ENCODE measurements around the gene MICU1. TPM values are rescaled to one million over a fixed set of nuclear protein-coding genes. Genes with fewer than 3 reads are reported as not detected.

The MICU1 gene
- total RNA-seq, 1 experiment from 2014 or later: 46.9 TPM

GRCh38 chr10:72319416-72320254 is 306.2 kb downstream of the MICU1 start:
- peak overlapping the region; percentile 15 to 22; a peak in 3 of 4 replicates for H3K4me3 ChIP-seq (ENCODE audit: low read depth in 2 of 2, low read length in 2 of 2)
- intact Hi-C loops (cut with micrococcal nuclease; ENCODE audit: unreplicated experiment) (no loop called here), in situ Hi-C loops (cut with HindIII; ENCODE audit: low pct_unique_long_range_greater_than_20kb, low sequenced_read_pairs) (loop anchor here (25.0 kb wide), 1 partner anchor 357 kb away; the partner anchor contains the start of gene CHST3)
- ChIA-PET CTCF (interaction anchor here (0.7 to 1.2 kb wide), 3 partner anchors 36 to 41 kb away, joined by 4 read pairs; no protein-coding TSS in a partner anchor), POLR2A (no interaction called here)
- ATAC-seq: peak; percentile 74
- DNase-seq (ENCODE audit: low read depth, low spot score): no peak
- TF ChIP-seq CTCF (IDR thresholded peaks at IDR 0.05): no peak
- TF ChIP-seq SIN3A (IDR thresholded peaks at IDR 0.05; ENCODE audit: borderline replicate concordance, insufficient read depth, low read depth, low read length): 0 out of 2 replicates have a peak, but pooled peaks have one; percentile 55
- peak; percentile 59; the same call in 1 of the 2 replicates for TF ChIP-seq POLR2AphosphoS5 (IDR thresholded peaks at IDR 0.05; ENCODE audit: low read depth, low read length)
- TF ChIP-seq TCF7L2 (IDR thresholded peaks at IDR 0.05; ENCODE audit: low read depth, low read length): no peak
- TF ChIP-seq REST (IDR thresholded peaks at IDR 0.05; ENCODE audit: insufficient read depth in 1 of 2, low read depth in 2 of 2, low read length in 1 of 2): no peak
- peak overlapping the region; percentile 89 for H3K27ac ChIP-seq (ENCODE audit: low read length)
- H3K27me3 ChIP-seq (ENCODE audit: control insufficient read depth, insufficient read depth, low read length): no peaks in the 10 kb centered on the region
- H3K4me1 ChIP-seq (ENCODE audit: control insufficient read depth, insufficient read depth, low read length): peaks cover 92% of the 10 kb centered on the region
- no TSS peak for BruUV-seq (replicated peaks)
- H3K9me3 ChIP-seq (ENCODE audit: control insufficient read depth, insufficient read depth, low read depth, low read length): no peaks in the 10 kb centered on the region
- H3K36me3 ChIP-seq (ENCODE audit: control insufficient read depth, insufficient read depth, low read length): no peaks in the 10 kb centered on the region

GRCh38 chr10:72318418-72319262 is 307.2 kb downstream of the MICU1 start:
- intact Hi-C loops (cut with micrococcal nuclease; ENCODE audit: unreplicated experiment): no loop called here
- no peaks in the 10 kb centered on the region for H3K36me3 ChIP-seq (ENCODE audit: control insufficient read depth, insufficient read depth, low read length)
- TF ChIP-seq CTCF (IDR thresholded peaks at IDR 0.05) (no peak), SIN3A (IDR thresholded peaks at IDR 0.05; ENCODE audit: borderline replicate concordance, insufficient read depth, low read depth, low read length) (no peak), REST (IDR thresholded peaks at IDR 0.05; ENCODE audit: insufficient read depth in 1 of 2, low read depth in 2 of 2, low read length in 1 of 2) (no peak), TCF7L2 (IDR thresholded peaks at IDR 0.05; ENCODE audit: low read depth, low read length) (no peak), POLR2AphosphoS5 (IDR thresholded peaks at IDR 0.05; ENCODE audit: low read depth, low read length) (no peak; the same call in 1 of the 2 replicates)
- no peaks in the 10 kb centered on the region for H3K9me3 ChIP-seq (ENCODE audit: control insufficient read depth, insufficient read depth, low read depth, low read length)
- ChIA-PET POLR2A (no interaction called here), CTCF (interaction anchor here (0.7 kb wide), 2 partner anchors 40 to 58 kb away, joined by 4 to 5 read pairs; no protein-coding TSS in a partner anchor)
- no TSS peak for BruUV-seq (replicated peaks)
- H3K4me1 ChIP-seq (ENCODE audit: control insufficient read depth, insufficient read depth, low read length): peaks cover 84% of the 10 kb centered on the region
- H3K27me3 ChIP-seq (ENCODE audit: control insufficient read depth, insufficient read depth, low read length): no peaks in the 10 kb centered on the region
- H3K27ac ChIP-seq (ENCODE audit: low read length): peak overlapping the region; percentile 89
- no peak for ATAC-seq
- no peak for DNase-seq (ENCODE audit: low read depth, low spot score)
- no peak overlapping the region for H3K4me3 ChIP-seq (ENCODE audit: low read depth in 2 of 2, low read length in 2 of 2)
- in situ Hi-C loops (cut with HindIII; ENCODE audit: low pct_unique_long_range_greater_than_20kb, low sequenced_read_pairs): loop anchor here (25.0 kb wide), 1 partner anchor 356 kb away; the partner anchor contains the start of gene CHST3
